Measurements from ENCODE around the gene PRKN. TPM values are rescaled to one million over a fixed set of nuclear protein-coding genes. Genes with fewer than 3 reads are reported as not detected.

PRKN gene
- total and polyA plus RNA-seq, 2 donors = 3.5 to 6.5 TPM

- Histone ChIP-seq H3K27ac (ENCODE audit: low read depth) (no peak overlapping the region), H3K4me1 (ENCODE audit: insufficient read depth) (no peaks in the 10 kb centered on the region), H3K4me3 (ENCODE audit: low read depth, low read length) (no peak overlapping the region), H3K36me3 (ENCODE audit: insufficient read depth) (no peaks in the 10 kb centered on the region)
- DNase-seq (ENCODE audit: extremely low spot score) = no peak
- WGBS = 89% methylated on average over 10 of the region's 10 CpGs
These were observed 1419.4 kb downstream of the PRKN start for GRCh38 chr6:161308075-161308655.

GRCh38 chr6:161305860-161306259, 1421.7 kb downstream of the PRKN start:
- H3K27ac ChIP-seq (ENCODE audit: low read depth) = no peak overlapping the region
- no peaks in the 10 kb centered on the region for H3K36me3 ChIP-seq (ENCODE audit: insufficient read depth)
- WGBS = 78% methylated on average over 4 of the region's 4 CpGs
- no peak for DNase-seq (ENCODE audit: extremely low spot score)
- H3K4me3 ChIP-seq (ENCODE audit: low read depth, low read length) = no peak overlapping the region
- H3K4me1 ChIP-seq (ENCODE audit: insufficient read depth) = no peaks in the 10 kb centered on the region

GRCh38 chr6:161303628-161304340, 1423.8 kb downstream of the PRKN start:
- 92% methylated on average over 16 of the region's 16 CpGs for WGBS
- Histone ChIP-seq H3K36me3 (ENCODE audit: insufficient read depth) (no peaks in the 10 kb centered on the region), H3K4me3 (ENCODE audit: low read depth, low read length) (no peak overlapping the region), H3K27ac (ENCODE audit: low read depth) (no peak overlapping the region), H3K4me1 (ENCODE audit: insufficient read depth) (no peaks in the 10 kb centered on the region)
- DNase-seq (ENCODE audit: extremely low spot score) = no peak

GRCh38 chr6:161302949-161303348, 1424.6 kb downstream of the PRKN start:
- WGBS = 87% methylated on average over 6 of the region's 6 CpGs
- Histone ChIP-seq H3K4me1 (ENCODE audit: insufficient read depth) (no peaks in the 10 kb centered on the region), H3K36me3 (ENCODE audit: insufficient read depth) (no peaks in the 10 kb centered on the region), H3K4me3 (ENCODE audit: low read depth, low read length) (no peak overlapping the region), H3K27ac (ENCODE audit: low read depth) (no peak overlapping the region)
- DNase-seq (ENCODE audit: extremely low spot score) = no peak

GRCh38 chr6:161301338-161301737, 1426.2 kb downstream of the PRKN start:
- Histone ChIP-seq H3K27ac (ENCODE audit: low read depth) (no peak overlapping the region), H3K36me3 (ENCODE audit: insufficient read depth) (no peaks in the 10 kb centered on the region), H3K4me3 (ENCODE audit: low read depth, low read length) (no peak overlapping the region), H3K4me1 (ENCODE audit: insufficient read depth) (no peaks in the 10 kb centered on the region)
- 21% methylated on average over 2 of the region's 2 CpGs for WGBS
- DNase-seq (ENCODE audit: extremely low spot score) = no peak

- H3K27ac ChIP-seq (ENCODE audit: low read depth) = no peak overlapping the region
- no peaks in the 10 kb centered on the region for H3K4me1 ChIP-seq (ENCODE audit: insufficient read depth)
- DNase-seq (ENCODE audit: extremely low spot score) = no peak
- H3K4me3 ChIP-seq (ENCODE audit: low read depth, low read length) = no peak overlapping the region
- no peaks in the 10 kb centered on the region for H3K36me3 ChIP-seq (ENCODE audit: insufficient read depth)
These were observed 1426.7 kb downstream of the PRKN start for GRCh38 chr6:161300823-161301222.

GRCh38 chr6:161299726-161300125, 1427.8 kb downstream of the PRKN start:
- WGBS = 89% methylated on average over 4 of the region's 4 CpGs
- Histone ChIP-seq H3K4me3 (ENCODE audit: low read depth, low read length) (no peak overlapping the region), H3K4me1 (ENCODE audit: insufficient read depth) (no peaks in the 10 kb centered on the region), H3K36me3 (ENCODE audit: insufficient read depth) (no peaks in the 10 kb centered on the region), H3K27ac (ENCODE audit: low read depth) (no peak overlapping the region)
- DNase-seq (ENCODE audit: extremely low spot score) = no peak

Other genes starting within 250 kb of the PRKN start
- gene PACRG, start 208 bp upstream of the PRKN start, total RNA-seq = 5.6 TPM
- gene PACRG, start 208 bp upstream of the PRKN start, polyA plus RNA-seq = 2.2 TPM